IPS DF 4.7 (cell line): ENCODE measurements around the gene WWOX.

Source experiments
- DNase-seq: peaks from one replicate; pipeline ENCODE4 v3.0.0-alpha.2; 2013; ENCODE audit warnings: low spot score; ENCODE audit errors: extremely low read depth

The WWOX gene

DNA sequence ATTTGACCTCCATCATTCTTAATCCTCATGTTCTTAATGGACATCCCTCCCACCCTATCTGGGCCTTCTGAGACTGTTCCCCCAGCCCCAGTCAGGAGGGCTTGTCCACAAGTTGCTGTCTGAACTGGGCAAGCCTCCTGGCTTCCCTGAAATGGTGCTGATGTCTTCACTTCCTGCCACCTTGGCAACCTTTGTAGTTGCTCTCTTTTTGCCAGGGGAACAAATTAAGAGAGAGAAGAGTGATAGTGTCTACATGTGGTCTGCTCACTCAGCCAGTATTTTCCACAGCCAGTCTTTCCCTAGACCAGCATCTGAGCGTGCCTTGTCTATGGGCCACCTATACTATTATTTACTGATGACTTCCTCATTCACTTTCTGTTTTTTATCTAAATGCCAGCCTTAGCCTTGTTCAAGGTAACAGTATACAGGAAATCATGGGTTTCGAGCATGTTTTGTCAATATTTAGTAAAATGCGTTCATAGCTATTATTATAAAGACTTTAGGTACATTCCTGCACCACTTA lies 791.0 kb downstream of the WWOX start:
- no peak for DNase-seq

DNA sequence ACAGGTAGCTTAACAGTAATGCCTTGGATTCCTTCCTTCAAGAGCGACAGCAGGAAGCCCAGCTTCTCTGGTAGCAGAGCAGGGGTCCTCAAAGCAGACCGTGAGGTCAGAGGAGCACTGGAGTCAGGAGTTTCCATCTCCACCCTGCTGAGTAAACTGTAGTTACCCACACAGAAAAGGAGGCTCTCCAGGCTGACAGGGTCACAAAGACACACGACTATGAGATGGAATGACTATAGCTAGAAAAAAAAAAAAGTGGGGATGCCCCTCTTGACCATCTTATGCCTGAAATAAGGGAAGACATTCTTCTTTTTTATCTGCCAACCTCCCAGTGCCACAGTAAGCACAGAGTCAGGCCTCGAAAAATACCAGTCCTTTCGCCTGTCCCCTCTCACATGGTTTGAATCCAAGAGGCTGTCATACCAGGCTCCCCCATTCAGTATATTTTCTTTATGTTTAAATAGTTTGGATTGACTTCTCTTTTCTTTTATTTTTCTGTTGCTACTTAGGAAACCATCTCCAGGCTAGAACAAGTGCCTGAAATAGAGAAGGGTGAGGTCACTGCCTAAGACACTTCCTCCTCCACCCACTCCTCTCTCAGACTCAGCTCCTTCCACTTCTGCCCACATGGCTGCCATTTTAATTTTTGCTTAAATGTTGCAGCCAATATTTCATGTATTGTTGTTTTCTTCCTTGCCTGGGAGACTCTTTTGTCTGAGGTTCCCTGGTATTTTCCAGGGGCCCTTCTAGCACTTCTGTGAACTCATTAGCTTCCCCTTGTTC lies 793.7 kb downstream of the WWOX start:
- DNase-seq, result no peak

DNA sequence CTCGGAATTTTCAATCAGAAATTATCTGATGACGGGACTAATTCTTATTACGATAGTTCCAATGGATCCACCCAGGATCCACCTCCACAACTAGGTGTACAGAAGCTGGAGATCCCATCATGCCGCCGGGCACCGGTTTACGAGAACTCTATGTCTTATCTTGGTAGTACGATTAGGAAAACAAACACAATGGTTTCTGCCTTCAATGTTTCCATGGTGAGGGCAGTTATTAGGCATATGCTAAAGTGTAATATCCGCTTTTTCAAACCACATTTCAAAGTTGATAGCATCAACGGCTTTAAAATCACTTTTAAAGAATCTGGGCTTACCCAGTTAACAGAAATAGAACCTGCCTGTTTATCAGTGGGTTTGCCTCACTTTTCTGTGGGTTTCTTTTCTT lies 795.4 kb downstream of the WWOX start:
- DNase-seq, result no peak

DNA sequence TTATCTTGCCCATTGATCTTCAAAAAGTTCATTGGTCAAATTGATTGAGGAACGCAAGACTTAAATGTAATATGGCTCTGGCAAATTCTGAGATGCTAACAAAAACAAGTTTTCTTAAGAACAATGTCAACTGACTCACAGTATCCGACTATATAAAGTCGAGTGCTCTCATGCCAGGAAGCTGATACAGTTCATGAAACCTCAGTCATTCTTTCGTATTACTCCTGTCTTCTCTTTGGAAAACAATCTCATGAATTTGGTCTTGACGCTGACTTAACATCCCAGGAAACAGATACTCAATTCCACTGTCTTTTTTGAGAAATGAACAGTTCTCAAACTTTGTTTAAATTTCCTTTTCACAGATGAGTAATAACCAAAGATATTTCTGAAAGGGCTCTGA lies 796.2 kb downstream of the WWOX start:
- no peak for DNase-seq

DNA sequence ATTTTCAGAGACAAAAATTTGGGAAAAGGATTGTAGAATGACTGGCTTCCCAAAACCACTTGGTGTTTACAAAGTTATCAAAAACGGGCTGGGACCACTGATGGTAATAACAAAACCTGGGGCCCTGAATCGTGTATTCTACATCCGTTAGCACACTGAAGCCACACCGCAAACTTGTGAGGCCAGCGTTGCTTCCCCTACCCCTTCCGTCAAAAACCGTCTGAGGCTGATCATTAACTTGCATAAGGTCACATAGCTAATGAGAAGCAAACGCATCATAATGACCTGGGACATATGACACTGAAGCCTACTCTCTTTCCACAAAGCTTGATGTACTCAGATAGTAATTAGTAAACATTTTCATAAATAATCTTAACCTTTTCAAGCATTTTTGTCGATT lies 796.8 kb downstream of the WWOX start:
- DNase-seq, result no peak

DNA sequence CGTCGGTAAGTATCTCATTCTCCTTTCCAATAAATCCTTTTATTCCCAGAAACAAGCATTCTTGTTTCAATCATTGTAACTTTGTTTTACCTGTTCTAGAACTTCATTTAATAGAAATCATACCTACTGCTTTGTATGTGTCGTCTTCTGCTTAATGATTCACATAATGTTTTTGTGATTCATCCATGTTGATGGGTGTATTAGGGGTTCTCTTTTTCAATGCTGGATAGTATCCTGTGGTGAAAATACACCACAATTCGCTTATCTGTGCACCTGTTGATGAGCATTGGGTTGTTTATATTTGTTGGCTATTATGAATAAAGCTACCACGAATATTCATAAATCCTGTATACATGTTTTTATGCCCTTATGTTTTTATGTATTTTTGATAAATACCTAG lies 797.8 kb downstream of the WWOX start:
- DNase-seq, result no peak

DNA sequence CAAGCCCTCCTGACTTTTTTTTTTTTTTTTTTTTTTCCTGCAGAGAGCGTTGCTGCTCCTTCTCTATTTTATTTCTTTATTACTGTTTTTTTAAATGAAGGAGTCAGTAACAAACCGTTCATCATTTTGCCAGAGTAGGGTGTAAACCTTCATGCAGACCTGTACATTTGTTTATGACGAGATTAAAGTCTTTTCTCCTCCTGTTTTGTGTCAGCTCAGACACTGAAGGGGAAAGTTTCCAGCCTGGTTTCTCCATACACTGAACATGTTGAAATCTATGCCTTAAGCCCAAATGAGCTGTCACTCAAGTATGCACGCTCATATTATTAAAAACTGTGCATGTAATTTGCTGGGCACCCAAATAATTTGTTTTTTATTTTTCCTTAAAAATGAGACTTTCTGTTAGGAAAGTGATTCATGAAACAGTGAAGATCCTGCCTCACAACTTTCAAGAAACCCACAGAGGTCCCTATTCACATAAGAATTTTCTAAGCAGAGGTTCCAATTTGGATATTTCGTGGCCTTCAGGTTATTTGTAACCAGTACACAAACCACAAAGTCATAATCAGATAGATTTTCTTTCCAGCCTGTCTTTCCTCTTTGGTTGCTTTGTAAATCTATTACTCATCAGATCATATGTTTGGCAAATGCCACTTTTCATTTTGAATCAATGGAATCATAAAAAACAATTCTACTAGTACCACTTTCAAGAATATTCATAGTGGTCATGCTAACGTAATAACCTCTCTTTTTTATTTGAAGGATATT lies 800.8 kb downstream of the WWOX start:
- no peak for DNase-seq

DNA sequence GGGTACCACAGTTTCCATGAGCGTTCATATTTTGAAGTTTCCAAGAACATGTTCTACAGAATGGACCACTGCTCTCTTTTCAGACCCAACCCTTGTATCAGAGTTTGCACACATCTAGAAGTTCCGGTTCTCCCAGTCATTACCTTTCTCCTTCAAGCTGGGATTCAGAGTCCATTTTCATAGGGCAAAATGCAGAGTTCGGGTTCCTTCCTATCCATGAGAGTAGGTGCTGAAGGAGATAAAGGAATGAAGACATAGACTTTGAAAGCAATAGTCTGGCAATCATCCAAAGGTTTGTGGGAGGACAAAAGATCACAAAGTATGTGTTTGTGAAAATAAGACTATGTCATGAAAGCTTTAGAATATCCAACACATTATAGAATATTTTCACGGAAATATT lies 801.5 kb downstream of the WWOX start:
- DNase-seq, result no peak

DNA sequence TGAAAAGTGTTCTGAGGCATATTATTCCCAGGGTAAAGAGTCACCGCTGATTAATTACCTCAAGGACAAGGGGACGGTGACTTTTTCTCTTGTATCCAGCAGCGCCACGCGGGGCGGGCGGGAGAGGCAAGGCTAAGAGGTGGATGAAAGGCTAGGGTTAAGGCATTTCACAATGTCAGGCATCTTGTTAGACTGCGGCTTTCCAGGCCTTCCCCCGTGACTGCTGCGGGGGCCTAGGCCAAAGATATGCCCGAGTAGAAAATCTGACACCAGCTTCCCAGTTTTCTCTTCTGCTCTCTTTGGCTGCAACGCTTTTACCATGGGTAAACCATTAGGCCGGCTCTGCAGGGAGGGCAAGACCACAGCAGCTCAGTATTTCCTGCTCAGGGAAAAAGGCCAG lies 802.9 kb downstream of the WWOX start:
- DNase-seq, result no peak

DNA sequence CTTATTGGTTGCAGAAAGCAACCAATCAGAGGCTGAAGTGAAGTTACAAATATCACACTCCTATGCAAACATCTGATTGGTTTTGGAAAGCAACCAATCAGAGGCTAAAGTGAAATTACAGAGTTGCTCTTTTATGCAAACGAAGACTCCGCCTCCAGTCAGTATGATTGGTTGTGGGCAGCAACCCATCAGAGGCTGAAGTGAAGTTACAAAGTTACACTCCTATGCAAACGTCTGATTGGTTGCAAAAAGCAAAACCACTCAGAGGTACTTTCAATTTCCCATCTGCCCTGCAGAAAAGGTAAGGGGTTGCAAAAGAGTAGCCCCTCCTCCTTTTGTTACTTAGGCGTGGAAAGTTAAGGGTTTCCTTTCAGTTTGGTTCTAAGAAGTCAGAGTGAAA lies 803.8 kb downstream of the WWOX start:
- no peak for DNase-seq

DNA sequence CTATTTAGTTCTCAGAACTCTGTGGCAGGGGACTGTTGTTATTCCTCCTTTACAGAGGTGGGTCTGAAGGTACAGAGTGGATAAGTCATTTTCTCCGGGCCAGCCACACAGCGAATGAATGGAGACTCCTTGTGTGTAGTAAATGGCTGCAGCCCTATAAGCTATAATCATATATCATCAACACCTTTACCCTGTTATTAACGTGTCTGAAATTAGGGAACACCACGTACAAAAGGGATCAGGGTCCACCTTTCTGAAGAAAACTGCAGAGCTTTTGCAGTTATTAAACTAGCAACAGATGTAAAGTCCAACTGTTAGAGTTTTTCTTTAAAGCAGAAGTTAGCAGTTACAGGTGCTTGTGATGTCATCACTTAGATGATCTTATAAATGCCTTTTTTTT lies 804.4 kb downstream of the WWOX start:
- no peak for DNase-seq

DNA sequence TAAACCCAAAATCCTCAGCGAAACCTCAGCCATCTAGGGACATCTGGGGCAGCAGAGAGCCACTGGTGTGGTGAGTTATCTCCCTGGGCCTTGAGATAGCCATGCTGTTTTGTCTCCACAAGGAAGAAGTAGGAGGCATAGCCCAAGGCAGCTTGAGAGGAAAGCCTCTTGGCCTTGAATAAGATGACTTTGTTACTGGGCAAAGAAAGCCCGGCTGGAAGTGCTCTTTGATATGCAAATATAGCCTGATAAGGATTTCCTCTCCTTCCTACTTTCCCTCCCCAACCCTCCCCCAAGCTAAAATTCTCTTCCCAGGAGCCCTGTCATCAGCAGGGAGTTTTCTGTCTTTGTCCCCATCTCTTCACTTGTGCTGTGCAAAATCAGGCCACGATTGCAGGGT lies 806.7 kb downstream of the WWOX start:
- no peak for DNase-seq

DNA sequence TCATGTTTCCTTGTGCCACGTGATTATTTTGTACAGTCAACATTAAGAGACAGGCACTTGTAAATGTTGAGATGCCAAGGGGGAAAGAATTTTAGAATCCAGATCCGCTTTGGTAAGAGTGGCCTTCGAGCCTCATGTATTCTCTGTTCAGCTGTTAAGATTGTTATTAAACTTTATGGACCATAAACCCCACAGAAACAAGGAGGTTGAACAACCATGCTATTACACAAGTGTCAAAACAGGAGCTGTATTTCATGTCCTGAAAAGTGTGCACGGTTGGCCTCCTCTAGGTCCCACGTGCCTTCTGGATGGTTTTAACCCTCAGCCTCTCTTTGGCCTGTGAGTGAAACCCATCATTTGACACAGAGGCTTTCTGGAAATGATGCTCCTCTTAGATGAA lies 809.8 kb downstream of the WWOX start:
- no peak for DNase-seq

DNA sequence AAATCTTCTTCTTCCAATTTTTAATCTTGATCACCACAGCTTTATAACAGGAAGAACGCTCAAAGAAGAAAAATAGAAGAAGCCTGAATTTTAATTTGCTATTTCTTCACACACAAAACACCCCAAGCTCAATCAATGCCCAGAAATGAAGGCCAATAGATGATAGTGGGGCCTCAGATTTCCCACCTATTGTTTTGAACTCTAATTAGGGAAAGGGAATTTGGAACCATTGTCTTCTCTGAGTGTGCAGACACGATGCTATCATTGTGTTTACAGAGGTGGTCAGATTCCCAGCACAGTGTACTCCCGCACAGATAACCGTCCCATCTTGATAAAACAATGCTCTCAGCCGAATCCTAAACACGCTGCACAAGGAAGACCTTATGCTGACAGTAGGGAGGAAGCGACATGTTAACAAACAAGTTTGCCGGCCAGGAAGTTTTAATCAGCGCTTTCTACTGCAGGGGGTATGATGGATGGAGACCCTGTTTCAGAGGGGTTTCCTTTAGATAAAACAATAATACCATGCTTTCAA lies 816.4 kb downstream of the WWOX start:
- DNase-seq, result no peak

DNA sequence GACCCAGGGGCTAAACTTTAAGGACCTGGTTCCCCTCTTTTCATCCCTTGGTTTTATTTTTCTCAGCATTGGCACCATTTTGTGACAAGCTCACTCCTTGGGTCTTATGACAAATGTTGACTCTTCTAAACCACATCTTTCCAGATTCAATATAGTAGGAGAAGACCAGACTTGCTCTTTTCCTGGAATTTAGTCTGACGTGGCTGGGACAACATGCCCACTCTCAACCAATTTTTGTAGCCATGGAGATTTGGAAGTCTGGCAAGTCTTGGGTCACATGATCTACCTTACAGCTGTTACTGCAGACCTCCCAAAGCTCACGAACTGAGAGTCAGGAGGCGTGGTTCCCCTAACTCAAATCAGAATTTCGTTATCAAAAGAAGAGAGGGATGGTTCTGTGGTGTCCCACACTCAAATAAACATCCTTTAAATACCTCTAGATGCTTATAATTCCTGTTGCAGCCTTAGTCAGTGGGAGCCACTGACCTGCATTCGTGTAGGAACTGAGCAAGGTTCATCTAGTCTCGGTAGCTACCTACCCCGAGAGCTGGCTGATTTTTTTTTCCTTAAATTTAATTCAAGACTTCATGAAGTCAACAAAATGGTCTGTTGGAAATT lies 817.6 kb downstream of the WWOX start:
- DNase-seq, result no peak

DNA sequence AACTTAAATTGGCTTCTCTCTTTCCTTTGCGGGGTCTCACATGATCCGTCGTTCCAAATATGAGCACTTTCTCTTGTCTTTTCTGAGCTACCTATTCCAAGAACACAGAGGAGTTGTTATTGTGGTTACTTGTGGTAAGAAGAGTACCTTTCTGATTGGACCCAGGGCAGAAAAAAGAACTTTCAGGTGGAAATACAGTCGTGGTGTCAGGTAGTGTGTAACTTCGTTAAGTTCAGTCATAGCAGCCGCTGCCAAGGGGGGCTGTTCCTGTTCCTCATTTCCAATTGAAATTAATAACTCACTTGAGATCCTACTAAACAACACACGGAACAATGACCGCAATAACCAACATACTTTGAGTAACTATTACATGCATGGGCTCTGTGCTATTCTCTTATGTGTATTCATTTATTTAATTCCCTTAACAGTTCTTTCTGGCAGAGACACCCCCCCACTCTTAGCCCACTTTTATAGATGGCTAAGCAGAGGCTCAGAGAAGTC lies 819.4 kb downstream of the WWOX start:
- DNase-seq, result no peak

DNA sequence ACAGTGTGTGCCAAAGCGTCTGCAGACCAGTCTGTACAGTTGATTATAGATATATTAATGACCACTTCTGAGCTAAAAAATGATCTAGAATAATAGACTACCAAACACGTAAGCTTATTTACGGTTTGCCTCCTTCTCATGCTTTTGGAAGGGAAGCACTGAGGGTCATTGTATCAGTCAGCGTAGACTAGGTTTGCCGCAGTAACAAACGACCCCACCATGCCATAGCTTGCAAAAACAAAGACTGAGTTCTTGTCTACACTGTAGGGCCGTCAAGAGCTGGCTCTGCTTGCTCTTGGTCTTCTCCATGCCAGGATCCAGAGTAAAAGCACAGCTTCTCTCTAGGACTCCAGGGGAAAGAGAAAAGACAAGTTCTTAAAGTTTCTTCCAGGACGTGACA lies 820.4 kb downstream of the WWOX start:
- no peak for DNase-seq

DNA sequence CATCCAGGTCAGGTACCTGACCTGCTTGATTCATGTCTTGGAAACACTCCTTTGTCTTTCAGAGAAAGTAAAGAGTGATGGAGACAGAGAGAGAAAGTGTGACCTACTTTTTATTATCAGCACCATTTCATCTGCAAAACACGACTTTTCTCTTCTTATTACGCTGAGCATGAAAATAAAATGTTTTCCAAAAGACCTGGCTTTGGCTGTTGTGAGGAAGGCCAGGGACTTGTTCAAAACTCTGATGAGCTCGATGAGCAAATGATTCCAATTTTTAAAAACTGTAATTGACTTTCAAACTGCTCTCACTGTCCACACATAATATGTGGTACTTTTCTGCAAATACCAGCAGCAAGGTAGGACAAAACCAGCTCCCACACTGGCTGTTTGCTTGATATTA lies 821.2 kb downstream of the WWOX start:
- DNase-seq, result no peak

DNA sequence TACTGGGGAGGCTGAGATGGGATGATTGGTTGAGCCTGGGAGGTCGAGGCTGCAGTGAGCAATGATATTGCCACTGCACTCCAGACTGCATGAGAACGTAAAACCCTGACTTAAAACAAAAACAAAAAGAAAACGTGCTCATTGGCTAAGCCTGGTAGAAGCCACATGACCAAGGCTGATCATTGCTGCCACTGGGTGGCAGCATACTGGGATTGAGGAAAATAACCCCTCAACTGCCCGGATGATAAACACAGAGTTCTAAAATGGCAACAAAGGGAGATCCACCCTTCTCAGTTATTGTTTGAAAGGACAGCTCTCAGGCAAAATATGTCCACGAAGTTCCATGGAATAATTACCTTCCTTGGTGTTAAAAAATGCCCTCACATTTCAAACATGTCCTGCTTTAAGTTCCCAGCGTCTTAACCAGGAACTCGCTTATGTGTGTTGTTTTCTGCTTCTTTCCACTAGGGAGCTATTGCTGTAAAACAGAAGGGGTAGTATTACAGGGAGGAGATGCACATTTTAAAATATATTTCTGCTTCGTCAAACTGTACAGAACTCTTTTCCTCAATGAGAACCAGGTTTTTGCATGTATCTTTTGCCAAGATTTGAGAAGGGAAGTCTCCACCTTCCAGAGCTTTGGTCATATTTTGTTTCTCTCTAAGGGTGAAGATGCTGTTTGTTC lies 825.8 kb downstream of the WWOX start:
- no peak for DNase-seq

DNA sequence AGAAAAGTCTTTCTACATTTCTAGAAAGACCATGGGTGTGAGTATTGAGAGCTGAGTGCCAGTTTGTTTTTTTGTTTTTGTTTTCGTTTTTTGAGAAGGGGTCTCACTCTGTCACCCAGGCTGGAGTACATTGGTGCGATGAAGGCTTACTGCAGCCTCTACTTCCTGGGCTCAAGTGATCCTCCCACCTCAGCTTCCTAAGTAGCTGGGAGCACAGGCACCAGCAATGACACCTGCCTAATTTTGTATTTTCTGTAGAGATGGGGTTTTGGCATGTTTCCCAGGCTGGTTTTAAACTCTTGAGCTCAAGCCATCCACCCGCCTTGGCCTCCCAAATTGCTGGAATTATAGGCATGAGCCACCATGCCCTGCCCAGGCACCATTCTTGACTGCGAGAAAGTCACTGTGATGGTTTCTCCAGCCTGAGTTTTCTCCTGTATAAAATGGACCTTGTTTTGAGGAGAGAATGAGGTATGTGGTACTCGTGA lies 827.3 kb downstream of the WWOX start:
- no peak for DNase-seq

DNA sequence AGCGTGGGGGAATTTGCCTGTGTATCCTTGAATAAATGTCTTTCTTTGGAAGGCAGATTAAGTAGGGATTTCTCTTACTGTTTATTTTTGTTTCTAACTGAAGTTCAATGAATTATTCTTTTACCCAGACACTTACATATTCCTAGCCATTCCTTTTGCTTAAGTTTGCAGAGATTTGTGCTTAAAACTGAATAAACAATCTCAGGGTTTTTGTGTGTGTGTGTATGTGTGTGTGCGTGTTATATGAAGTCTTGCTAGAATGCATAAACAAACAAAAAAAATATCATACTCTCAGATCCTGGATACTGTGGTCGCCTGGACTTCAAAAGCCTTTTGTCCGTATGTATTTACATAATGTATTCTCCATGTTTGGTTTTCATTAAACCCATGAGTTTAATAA lies 828.3 kb downstream of the WWOX start:
- no peak for DNase-seq
